SK-N-SH treated with all-trans-retinoic acid at 6 μM for 48 hours (cell line): ENCODE results near the gene COCH.

Source experiments
- ARNTL ChIP-seq: fragments of 450-650 bp; formaldehyde crosslinking; IDR thresholded peaks from 2 replicates; pipeline ENCODE4 v1.5.0; 2020; ENCODE audit warnings: low read depth, mild to moderate bottlenecking, moderate library complexity, borderline replicate concordance
- GLIS3 ChIP-seq: fragments of 250-450 bp; sonication (Bioruptor Pico); IDR thresholded peaks from 2 replicates; pipeline ENCODE4 v1.5.0; 2020; ENCODE audit warnings: mild to moderate bottlenecking, moderate library complexity
- ISL1 ChIP-seq: fragments of 250-450 bp; sonication (Bioruptor Pico); IDR thresholded peaks from 2 replicates; pipeline ENCODE4 v2.1.2; 2022; ENCODE audit warnings: mild to moderate bottlenecking, moderate library complexity
- OSR1 ChIP-seq: fragments of 250-450 bp; sonication (Bioruptor Pico); IDR thresholded peaks from 2 replicates; pipeline ENCODE4 v1.8.0; 2022; ENCODE audit warnings: moderate library complexity, mild to moderate bottlenecking, inconsistent platforms
- PATZ1 ChIP-seq: fragments of 250-450 bp; sonication (Bioruptor Pico); IDR thresholded peaks from 2 replicates; pipeline ENCODE4 v1.8.0; 2020; ENCODE audit warnings: mild to moderate bottlenecking, moderate library complexity, borderline replicate concordance

DNA sequence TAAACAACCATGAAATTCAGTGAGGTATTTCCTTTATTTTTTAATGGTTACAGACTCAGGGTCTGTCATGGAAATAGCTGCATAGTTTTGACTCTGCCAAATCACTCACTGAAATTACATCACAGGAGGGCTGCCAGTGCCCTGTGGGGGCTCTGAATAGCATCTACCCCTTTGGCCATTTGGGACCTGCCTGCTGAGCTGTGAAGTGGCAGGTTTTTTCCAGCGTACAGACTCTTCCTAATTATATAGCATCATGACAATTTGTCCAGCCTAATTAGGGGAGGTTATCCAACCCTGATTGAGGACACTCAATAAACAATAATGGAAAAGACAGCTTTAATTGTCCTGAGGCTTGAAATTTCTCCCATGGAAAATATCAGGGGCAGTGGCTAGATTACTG, 1.8 kb upstream of the COCH start:
- TF ChIP-seq PATZ1 (CRISPR knock-in tag) (no peak), ARNTL (CRISPR knock-in tag) (no peak), ISL1 (no peak), OSR1 (no peak), GLIS3 (no peak)
